K562 (cell line): ENCODE results near the gene PLEKHM1. TPM values are rescaled to one million over a fixed set of nuclear protein-coding genes. Genes with fewer than 3 reads are reported as not detected.

ENCODE experiments used
- ATAC-seq: fragments of 200-7000 bp; cut with Tn5 transposase; 3 replicates; pipeline ENCODE4 v1.9.1; 2020; ENCODE audit warnings: moderate library complexity
- BruUV-seq: library from RNA; stranded (reverse); fragments of 400-500 nt; replicated peaks from 2 replicates; lab custom pipeline; 2021; lab: Mats Ljungman, UMichigan
- CTCF ChIA-PET: fragments of 300-600 bp; formaldehyde crosslinking; extraction: SDS; loops from one replicate; lab custom pipeline; 2021; ENCODE audit warnings: low intra/inter-chr PET ratio; lab: Yijun Ruan, JAX
- POLR2A ChIA-PET: fragments of 300-600, 350-650 bp; sonication (Branson Sonifier 250); formaldehyde crosslinking; extraction: SDS; loops from one replicate; lab custom pipeline; 2021; ENCODE audit warnings: antibody characterized with exemption, inconsistent platforms; lab: Yijun Ruan, JAX
- DNase-seq, 4 experiments: peaks; one replicate each; pipeline versions ENCODE4 v3.0.0 to v3.0.0-alpha.2; 2011 to 2018; ENCODE audit warnings: low spot score in 3 of 4, mixed read lengths in 3 of 4; ENCODE audit errors: extremely low read depth in 1 of 4
- FAIRE-seq: peaks from 2 replicates; lab custom pipeline; 2011; peaks lifted over from hg19 to GRCh38; lab: Jason Lieb, UNC
- H2AFZ ChIP-seq: 2 replicates; pipeline ENCODE4 v1.6.0; 2011; ENCODE audit warnings: low read depth, low read length, control low read depth, inconsistent platforms
- H3K27ac ChIP-seq: fragments of 200-600 bp; 3 replicates; pipeline ENCODE4 v1.8.0; 2011; ENCODE audit warnings: low read depth, mild to moderate bottlenecking, control low read depth, inconsistent platforms, low read length, moderate library complexity, mixed read lengths; ENCODE audit errors: extremely low read depth
- H3K27me3 ChIP-seq, 2 experiments: fragments of 300-600 bp in 1 of 2; 2 replicates in 1 of 2; 3 replicates in 1 of 2; pipeline versions ENCODE4 v1.6.0 to v1.8.0; 2011; ENCODE audit warnings: inconsistent platforms in 2 of 2, low read length in 2 of 2, mild to moderate bottlenecking in 1 of 2, mixed read lengths in 1 of 2, moderate library complexity in 1 of 2; ENCODE audit not compliant: control insufficient read depth in 2 of 2, insufficient read depth in 2 of 2
- H3K36me3 ChIP-seq: fragments of 300-600 bp; 3 replicates; pipeline ENCODE4 v1.8.0; 2011; ENCODE audit warnings: mild to moderate bottlenecking, low read length, inconsistent platforms; ENCODE audit not compliant: control insufficient read depth, insufficient read depth
- H3K4me1 ChIP-seq, 2 experiments: fragments of 200-600 bp in 1 of 2; replicated peaks in 1 of 2; 2 replicates in 1 of 2; 3 replicates in 1 of 2; pipeline versions ENCODE4 v1.5.1 to v1.8.0; 2011; ENCODE audit warnings: inconsistent platforms in 2 of 2, low read length in 2 of 2, mild to moderate bottlenecking in 1 of 2, mixed read lengths in 1 of 2, moderate library complexity in 1 of 2; ENCODE audit not compliant: control insufficient read depth in 2 of 2, insufficient read depth in 2 of 2
- H3K4me2 ChIP-seq: 2 replicates; pipeline ENCODE4 v1.6.1; 2011; ENCODE audit warnings: low read length, control low read depth, inconsistent platforms, mixed read lengths; ENCODE audit not compliant: insufficient read depth
- H3K4me3 ChIP-seq: fragments of 200-600 bp; sonication (generic), shearing (Covaris generic); 2 replicates; pipeline ENCODE4 v1.5.1; 2016; ENCODE audit warnings: control low read depth, inconsistent platforms
- H3K79me2 ChIP-seq: fragments of 200-600 bp; 3 replicates; pipeline ENCODE4 v1.8.0; 2011; ENCODE audit warnings: low read length, inconsistent platforms; ENCODE audit not compliant: control insufficient read depth, insufficient read depth
- H3K9ac ChIP-seq, 2 experiments: 2 replicates each; pipeline versions ENCODE4 v1.6.0 to v1.6.1; 2011; ENCODE audit warnings: low read depth in 2 of 2, low read length in 2 of 2, control low read depth in 1 of 2, inconsistent platforms in 1 of 2, mild to moderate bottlenecking in 1 of 2, mixed read lengths in 1 of 2; ENCODE audit not compliant: insufficient read depth in 1 of 2
- H3K9me1 ChIP-seq: one replicate; pipeline ENCODE4 v1.6.0; 2011; ENCODE audit warnings: inconsistent platforms, mild to moderate bottlenecking, low read length, moderate library complexity; ENCODE audit not compliant: control insufficient read depth, insufficient read depth
- H3K9me3 ChIP-seq: replicated peaks from 2 replicates; pipeline ENCODE4 v1.5.1; 2011; ENCODE audit warnings: low read depth, low read length, inconsistent platforms; ENCODE audit not compliant: control insufficient read depth, insufficient read depth
- H4K20me1 ChIP-seq: replicated peaks from 2 replicates; pipeline ENCODE4 v1.6.1; 2011; ENCODE audit warnings: low read length, inconsistent platforms, mixed read lengths; ENCODE audit not compliant: control insufficient read depth, insufficient read depth
- ARID3B ChIP-seq: fragments of 250-450 bp; sonication (Bioruptor Pico); IDR thresholded peaks from 2 replicates; pipeline ENCODE4 v1.4.0; 2020; ENCODE audit warnings: borderline replicate concordance
- CBX5 ChIP-seq: IDR thresholded peaks from 2 replicates; pipeline ENCODE4 v1.6.1; 2014; ENCODE audit warnings: low read depth, borderline replicate concordance
- CCAR2 ChIP-seq: fragments of 200-400 bp; formaldehyde crosslinking; IDR thresholded peaks from 2 replicates; pipeline ENCODE4 v1.6.1; 2017; ENCODE audit warnings: mild to moderate bottlenecking, low read depth, low read length
- HNRNPL ChIP-seq: fragments of 200-400 bp; formaldehyde crosslinking; IDR thresholded peaks from 2 replicates; pipeline ENCODE4 v1.6.1; 2017; ENCODE audit warnings: low read depth, mild to moderate bottlenecking, low read length
- NELFE ChIP-seq: IDR thresholded peaks from 2 replicates; pipeline ENCODE4 v1.6.1; 2011; ENCODE audit warnings: mild to moderate bottlenecking; ENCODE audit not compliant: insufficient read depth, insufficient read length
- PCBP1 ChIP-seq: fragments of 200-400 bp; formaldehyde crosslinking; IDR thresholded peaks from 2 replicates; pipeline ENCODE4 v1.6.1; 2018; ENCODE audit warnings: mild to moderate bottlenecking, low read depth, low read length; ENCODE audit not compliant: poor library complexity, severe bottlenecking
- PHB ChIP-seq: fragments of 250-450 bp; sonication (Bioruptor Pico); IDR thresholded peaks from 2 replicates; pipeline ENCODE4 v1.5.0; 2021
- RBM14 ChIP-seq: fragments of 200-400 bp; formaldehyde crosslinking; IDR thresholded peaks from 2 replicates; pipeline ENCODE4 v1.6.1; 2018; ENCODE audit warnings: low read depth, mild to moderate bottlenecking, low read length, moderate library complexity, borderline replicate concordance; ENCODE audit not compliant: insufficient read depth
- SREBF2 ChIP-seq: sonication (generic); formaldehyde crosslinking; IDR thresholded peaks from 2 replicates; pipeline ENCODE4 v1.4.0; 2020; ENCODE audit warnings: mild to moderate bottlenecking, missing genetic modification reagents
- TAL1 ChIP-seq: fragments of 450-650 bp; IDR thresholded peaks from 2 replicates; pipeline ENCODE4 v1.6.1; 2016; ENCODE audit warnings: mild to moderate bottlenecking
- ZNF124 ChIP-seq: sonication (generic); formaldehyde crosslinking; IDR thresholded peaks from 2 replicates; pipeline ENCODE4 v1.8.1; 2022; ENCODE audit warnings: missing genetic modification reagents
- ZNF184 ChIP-seq: sonication (generic); formaldehyde crosslinking; IDR thresholded peaks from 2 replicates; pipeline ENCODE4 v1.5.0; 2020; ENCODE audit warnings: missing genetic modification reagents
- ZNF695 ChIP-seq: fragments of 450-650 bp; formaldehyde crosslinking; IDR thresholded peaks from 2 replicates; pipeline ENCODE4 v1.4.0; 2020; ENCODE audit warnings: mild to moderate bottlenecking, moderate library complexity
- WGBS: fragments of 100-300 bp; shearing (Covaris generic); methylation state at CpG from one replicate; pipeline ENCODE4 v1.1.6; 2016; ENCODE audit warnings: low coverage, mixed read lengths; ENCODE audit not compliant: insufficient coverage; ENCODE audit errors: missing lambda C conversion rate; 5-methylcytosine and 5-hydroxymethylcytosine counted together
- in situ Hi-C: fragments of 300-500 bp; cut with MboI; formaldehyde crosslinking; loops from 4 replicates; pipeline ENCODE4 v1.15.0; 2018; ENCODE audit warnings: inconsistent platforms, mixed read lengths
- intact Hi-C: fragments of 100-400 bp; cut with micrococcal nuclease; formaldehyde crosslinking; loops from 2 replicates; pipeline ENCODE4 v1.14.2; 2022
- polyA plus RNA-seq, 8 experiments: library from polyadenylated mRNA; depleted of rRNA in 4 of 8; stranded (reverse) in 5 of 8; unstranded in 3 of 8; fragments of >200 nt; fragmentation: Nextera tagmentation in 2 of 8; fragmentation: Illumina TruSeq in 1 of 8; extraction: Ambion mirVana in 2 of 8; extraction: Trizol in 1 of 8; gene quantifications; 2 replicates each; pipeline versions ENCODE4 v1.2.1 to v1.2.3, GENCODE V29; 2011 to 2014; ENCODE audit warnings: inconsistent platforms in 1 of 8, missing spikeins in 1 of 8
- total RNA-seq, 7 experiments: library from RNA; depleted of rRNA in 6 of 7; stranded (reverse); fragments of >200 nt in 6 of 7; fragmentation: Illumina TruSeq in 2 of 7; extraction: Trizol in 2 of 7; gene quantifications; 2 replicates each; pipeline versions ENCODE4 v1.2.1 to v1.2.3, GENCODE V29; 2011 to 2021; ENCODE audit warnings: low replicate concordance in 1 of 7

The PLEKHM1 gene
- total and polyA plus RNA-seq, 9 of the 15 experiments (the other 6 are each of a cell fraction or from before 2014, with no cell fraction given): 0.13 to 23.3 (median 5.7) TPM

GRCh38 chr17:45397796-45398195, 92.7 kb downstream of the PLEKHM1 start (continued):
- TF ChIP-seq ARID3B (no peak), ZNF184 (CRISPR knock-in tag) (no peak), RBM14 (no peak), TAL1 (no peak), ZNF124 (CRISPR knock-in tag) (no peak)

- no peaks in the 10 kb centered on the region for H3K79me2 ChIP-seq
- peaks cover 14 to 29% of the 10 kb centered on the region in 2 experiments; a peak in 4 of 5 replicates for H3K4me1 ChIP-seq
- WGBS: 83% methylated on average over 17 of the region's 50 CpGs
- intact Hi-C loops (loop anchor here (10.0 kb wide), 1 partner anchor 458 kb away; no protein-coding TSS in a partner anchor), in situ Hi-C loops (no loop called here)
- H3K9ac ChIP-seq: 0 out of 4 replicates have a peak overlapping the region, but pooled peaks of 1 of the 2 experiments have one; percentile 11
- no peaks in the 10 kb centered on the region for H3K36me3 ChIP-seq
- H2AFZ ChIP-seq: no peak overlapping the region
- ChIA-PET CTCF (interaction anchor here (1.5 to 2.2 kb wide), 2 partner anchors 120 to 436 kb away, joined by 3 to 10 read pairs; no protein-coding TSS in a partner anchor), POLR2A (interaction anchor here (0.9 kb wide), 1 partner anchor 11 kb away, joined by 4 read pairs; no protein-coding TSS in a partner anchor)
- no peaks in the 10 kb centered on the region for H3K9me3 ChIP-seq
- no peaks in the 10 kb centered on the region for H3K9me1 ChIP-seq
- no TSS peak for BruUV-seq
- ATAC-seq (no peak), DNase-seq (no peak), FAIRE-seq (no peak)
- 0 out of 2 replicates have a peak, but pooled peaks have one; percentile 25 for TF ChIP-seq HNRNPL
- TF ChIP-seq ZNF695 (CRISPR knock-in tag): no peak
- peak; percentile 37 for TF ChIP-seq PCBP1
- TF ChIP-seq CBX5: no peak
- no peak for TF ChIP-seq PHB (CRISPR knock-in tag)
- TF ChIP-seq SREBF2 (CRISPR knock-in tag): no peak
- no peak for TF ChIP-seq CCAR2
- TF ChIP-seq NELFE: no peak
- H3K27me3 ChIP-seq: peaks cover 0 to 4% of the 10 kb centered on the region in 2 experiments; a peak in 1 of 5 replicates
- H4K20me1 ChIP-seq: no peaks in the 10 kb centered on the region
- H3K4me2 ChIP-seq: no peak overlapping the region
- H3K27ac ChIP-seq: no peak overlapping the region
- H3K4me3 ChIP-seq: no peak overlapping the region
These were observed 93.9 kb downstream of the PLEKHM1 start for GRCh38 chr17:45396496-45397205.
